Measurements from ENCODE around the gene ABCA7.

The ABCA7 gene

DNA sequence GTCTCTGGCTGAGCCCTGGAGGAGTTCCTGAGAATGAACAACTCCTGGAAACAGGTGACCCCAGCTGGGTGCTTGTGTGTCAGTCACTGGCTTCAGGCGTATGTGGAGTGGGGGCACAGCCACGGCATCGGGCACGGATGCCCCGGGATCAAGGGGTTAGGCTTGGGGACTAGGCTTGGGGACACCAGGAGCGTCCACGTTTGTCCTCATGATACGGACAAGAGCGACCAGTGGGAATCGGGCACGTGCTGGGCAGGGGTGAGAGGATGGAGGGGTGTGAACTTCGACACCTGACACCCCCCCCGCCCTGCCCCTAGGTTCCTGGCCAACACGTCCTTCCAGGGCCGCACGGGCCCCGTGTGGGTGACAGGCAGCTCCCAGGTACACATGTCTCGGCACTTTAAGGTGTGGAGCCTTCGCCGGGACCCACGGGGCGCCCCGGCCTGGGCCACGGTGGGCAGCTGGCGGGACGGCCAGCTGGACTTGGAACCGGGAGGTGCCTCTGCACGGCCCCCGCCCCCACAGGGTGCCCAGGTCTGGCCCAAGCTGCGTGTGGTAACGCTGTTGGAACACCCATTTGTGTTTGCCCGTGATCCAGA lies 35.6 kb upstream of the ABCA7 start:
- DNase-seq (ENCODE audit: low read depth in 2 of 2), result no peak

DNA sequence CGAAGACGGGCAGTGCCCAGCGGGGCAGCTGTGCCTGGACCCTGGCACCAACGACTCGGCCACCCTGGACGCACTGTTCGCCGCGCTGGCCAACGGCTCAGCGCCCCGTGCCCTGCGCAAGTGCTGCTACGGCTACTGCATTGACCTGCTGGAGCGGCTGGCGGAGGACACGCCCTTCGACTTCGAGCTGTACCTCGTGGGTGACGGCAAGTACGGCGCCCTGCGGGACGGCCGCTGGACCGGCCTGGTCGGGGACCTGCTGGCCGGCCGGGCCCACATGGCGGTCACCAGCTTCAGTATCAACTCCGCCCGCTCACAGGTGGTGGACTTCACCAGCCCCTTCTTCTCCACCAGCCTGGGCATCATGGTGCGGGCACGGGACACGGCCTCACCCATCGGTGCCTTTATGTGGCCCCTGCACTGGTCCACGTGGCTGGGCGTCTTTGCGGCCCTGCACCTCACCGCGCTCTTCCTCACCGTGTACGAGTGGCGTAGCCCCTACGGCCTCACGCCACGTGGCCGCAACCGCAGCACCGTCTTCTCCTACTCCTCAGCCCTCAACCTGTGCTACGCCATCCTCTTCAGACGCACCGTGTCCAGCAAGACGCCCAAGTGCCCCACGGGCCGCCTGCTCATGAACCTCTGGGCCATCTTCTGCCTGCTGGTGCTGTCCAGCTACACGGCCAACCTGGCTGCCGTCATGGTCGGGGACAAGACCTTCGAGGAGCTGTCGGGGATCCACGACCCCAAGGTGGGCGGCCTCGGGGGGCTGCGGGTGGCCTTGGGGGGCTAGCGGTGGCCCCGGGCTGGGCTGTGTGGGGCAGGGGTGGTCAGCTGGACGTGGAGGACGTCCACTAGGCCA lies 34.9 kb upstream of the ABCA7 start:
- no peak for DNase-seq (ENCODE audit: low read depth in 2 of 2)

DNA sequence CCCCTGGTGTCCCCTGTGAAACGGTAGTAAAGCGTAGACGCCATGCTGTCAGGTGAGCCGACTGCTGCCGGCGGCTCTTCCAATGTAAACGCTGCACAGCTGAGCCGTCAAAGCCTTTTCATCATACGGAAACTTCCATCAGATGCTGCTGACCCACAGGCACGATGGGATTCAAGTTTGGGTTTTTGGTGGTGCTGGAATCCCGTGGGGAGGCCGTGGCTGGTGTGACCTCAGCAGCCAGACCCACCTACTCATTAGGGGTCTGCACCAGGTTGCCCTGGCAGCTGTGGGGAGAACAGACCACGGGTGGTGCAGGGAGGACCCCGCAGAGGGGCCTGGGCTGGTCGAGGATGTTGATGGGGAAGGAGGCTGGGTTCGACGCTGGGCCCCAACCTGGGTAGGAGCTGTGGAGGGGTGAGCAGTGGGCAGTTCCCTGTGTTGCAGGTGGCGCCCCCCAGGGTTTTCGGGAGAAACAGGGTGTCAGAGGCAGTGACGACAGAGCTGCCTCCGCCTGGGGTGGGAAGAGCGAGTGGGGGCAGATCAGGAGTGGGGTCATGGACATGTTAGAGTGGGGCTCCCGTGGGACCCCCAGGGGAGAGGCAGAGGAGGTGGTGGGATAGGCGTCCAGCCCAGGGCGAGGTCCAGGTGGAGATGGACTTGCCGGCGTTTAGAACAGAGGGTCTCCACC lies 33.1 kb upstream of the ABCA7 start:
- DNase-seq (ENCODE audit: low read depth in 2 of 2), result no peak

DNA sequence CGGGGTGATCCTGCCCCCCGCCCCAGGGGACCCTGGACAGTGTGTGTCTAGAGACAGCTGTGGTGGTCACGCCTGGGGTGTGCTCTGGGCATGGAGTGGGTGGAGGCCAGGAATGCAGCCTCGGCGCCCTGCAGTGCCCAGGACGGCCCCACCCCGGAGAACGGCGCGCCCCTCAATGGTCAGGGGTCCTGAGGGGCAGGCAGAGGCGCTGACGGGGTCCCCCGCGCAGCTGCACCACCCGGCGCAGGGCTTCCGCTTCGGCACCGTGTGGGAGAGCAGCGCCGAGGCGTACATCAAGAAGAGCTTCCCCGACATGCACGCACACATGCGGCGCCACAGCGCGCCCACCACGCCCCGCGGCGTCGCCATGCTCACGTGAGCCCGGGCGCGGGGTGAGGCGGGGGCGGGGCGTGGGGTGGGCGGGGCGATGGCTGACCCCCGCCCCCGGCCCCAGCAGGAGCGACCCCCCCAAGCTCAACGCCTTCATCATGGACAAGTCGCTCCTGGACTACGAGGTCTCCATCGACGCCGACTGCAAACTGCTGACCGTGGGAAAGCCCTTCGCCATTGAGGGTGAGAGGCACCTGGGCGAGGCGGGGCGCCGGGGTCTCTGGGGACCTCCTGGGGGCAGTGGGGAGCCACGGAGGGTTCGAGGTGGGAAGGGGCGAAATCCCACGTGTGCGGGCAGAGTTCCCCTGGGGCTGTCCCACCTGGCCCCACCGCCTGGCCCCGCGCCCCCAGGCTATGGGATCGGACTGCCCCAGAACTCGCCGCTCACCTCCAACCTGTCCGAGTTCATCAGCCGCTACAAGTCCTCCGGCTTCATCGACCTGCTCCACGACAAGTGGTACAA lies 32.3 kb upstream of the ABCA7 start:
- DNase-seq (ENCODE audit: low read depth in 2 of 2), result no peak

DNA sequence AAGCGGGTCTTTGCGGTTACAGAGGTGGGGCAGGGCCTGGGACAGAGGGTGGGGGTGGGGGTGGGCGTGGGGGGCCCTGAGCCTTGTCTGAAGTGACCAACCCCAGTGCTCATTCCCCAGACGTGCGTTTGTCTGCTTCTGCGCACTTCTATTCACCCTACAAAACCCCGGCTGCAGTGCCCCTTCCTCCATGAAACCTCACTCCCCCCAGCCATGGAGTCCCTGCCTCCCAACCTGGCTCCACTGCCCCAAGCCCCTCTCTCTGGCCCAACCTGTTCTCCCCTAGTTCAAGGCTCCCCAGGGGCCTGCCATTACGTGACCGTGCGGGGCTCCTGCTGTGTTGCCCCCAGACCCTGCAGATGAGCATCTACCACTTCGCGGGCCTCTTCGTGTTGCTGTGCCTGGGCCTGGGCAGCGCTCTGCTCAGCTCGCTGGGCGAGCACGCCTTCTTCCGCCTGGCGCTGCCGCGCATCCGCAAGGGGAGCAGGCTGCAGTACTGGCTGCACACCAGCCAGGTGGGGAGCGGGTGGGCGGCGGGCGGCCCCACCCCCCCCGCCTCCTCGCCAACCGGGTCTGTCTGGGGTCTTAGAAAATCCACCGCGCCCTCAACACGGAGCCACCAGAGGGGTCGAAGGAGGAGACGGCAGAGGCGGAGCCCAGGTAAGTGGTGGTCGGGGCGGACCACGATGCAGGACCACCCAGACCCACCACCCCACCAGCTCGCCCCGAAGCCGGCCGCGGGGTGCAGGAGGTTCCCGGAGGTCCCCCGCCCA lies 31.5 kb upstream of the ABCA7 start:
- DNase-seq (ENCODE audit: low read depth in 2 of 2), result no peak

DNA sequence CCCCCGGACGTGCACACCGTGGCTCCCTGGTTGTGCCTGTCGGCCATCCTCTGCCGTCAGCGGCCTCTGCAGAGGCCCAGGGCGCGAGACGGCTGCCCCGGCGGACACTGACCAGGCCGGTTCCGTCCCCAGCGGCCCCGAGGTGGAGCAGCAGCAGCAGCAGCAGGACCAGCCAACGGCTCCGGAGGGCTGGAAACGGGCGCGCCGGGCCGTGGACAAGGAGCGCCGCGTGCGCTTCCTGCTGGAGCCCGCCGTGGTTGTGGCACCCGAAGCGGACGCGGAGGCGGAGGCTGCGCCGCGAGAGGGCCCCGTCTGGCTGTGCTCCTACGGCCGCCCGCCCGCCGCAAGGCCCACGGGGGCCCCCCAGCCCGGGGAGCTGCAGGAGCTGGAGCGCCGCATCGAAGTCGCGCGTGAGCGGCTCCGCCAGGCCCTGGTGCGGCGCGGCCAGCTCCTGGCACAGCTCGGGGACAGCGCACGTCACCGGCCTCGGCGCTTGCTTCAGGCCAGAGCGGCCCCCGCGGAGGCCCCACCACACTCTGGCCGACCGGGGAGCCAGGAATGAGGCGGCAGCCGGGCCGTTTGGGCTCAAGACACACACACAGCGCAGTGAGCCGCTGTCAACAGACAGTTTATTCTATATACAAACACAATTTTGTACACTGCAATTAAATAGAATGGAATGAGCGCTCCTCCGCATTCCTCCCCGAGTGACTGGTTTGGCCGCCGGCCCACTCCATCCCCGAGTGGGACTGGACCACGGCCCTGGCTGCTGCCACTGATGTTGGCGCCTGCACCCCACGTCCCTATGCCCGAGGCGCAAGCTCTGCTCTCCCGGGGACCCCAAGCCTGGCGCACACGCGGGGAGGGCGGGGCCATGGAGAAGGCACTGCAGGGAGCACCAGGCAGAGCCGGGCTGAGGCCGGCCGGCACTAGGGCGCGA lies 30.6 kb upstream of the ABCA7 start:
- DNase-seq (ENCODE audit: low read depth in 2 of 2), result no peak

DNA sequence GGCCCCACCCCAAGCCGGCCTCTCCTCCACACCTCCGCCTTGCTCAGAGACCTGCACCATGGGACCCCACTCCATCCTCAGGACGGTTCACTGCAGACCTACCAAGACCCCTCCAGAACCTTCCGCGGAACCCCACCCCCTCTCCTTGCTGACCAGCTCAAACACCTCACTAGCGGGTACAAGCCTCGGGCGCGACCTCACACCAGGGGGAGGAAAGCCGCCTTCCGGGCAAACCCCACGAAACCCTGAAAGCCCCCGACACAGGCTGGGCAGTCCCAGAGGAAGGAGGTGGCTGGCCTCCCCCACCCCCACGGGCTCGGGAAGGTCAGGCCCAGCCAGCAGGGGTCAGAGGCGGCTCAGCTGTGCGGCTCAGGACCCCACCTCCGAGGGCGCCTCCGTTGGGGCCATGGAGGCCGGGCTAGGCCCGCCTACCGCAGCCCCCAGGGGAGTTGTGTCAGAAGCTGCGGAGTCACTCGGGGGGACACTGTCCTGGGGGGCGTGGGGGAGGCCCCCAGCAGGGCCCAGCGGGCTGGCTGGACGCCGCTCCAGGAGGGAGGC lies 29.8 kb upstream of the ABCA7 start:
- no peak for DNase-seq (ENCODE audit: low read depth in 2 of 2)

DNA sequence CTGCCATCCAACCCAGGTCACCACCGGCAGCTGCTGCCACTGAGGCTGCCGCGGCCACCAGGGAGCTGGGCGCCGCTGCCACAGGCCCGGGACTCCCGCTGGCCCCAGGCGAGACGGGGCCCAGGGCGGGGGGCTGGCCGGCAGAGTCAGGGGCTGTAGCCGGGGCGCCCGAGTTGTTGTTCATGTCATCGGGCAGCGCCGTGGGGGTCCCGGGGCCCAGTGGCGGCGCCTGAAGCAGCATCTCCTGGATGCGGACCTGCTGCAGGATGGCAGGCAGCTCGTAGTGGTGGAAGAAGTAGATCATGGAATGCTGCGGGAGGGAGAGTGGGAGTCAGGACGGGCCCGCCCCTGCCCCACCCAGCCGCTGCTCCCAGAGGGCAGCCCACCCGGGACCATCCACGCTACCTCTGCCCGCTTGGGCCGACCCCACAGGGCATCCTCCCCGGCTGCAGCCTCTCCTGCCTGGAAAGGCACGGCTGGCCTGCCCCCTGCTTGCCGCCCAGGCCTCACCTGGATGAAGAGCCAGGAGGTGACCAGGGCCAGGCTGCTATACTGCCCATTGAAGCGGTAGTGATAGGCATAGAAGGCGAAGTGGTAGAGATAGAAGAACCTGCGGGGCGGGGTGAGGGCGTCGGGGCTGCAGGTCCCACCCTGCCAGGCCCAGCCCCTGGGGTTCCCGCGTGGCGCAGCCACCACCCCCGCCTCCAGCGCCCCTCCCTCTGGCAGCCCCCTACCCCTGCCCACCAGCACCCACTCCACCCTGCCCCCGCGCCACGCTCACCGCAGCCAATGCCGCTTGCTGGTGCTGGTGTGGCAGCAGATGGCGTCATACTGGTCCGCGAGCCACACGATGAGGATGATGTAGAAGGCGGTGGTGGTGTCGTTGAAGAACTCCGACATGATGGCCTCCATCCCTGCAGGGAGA lies 29.1 kb upstream of the ABCA7 start:
- DNase-seq (ENCODE audit: low read depth in 2 of 2), result no peak

DNA sequence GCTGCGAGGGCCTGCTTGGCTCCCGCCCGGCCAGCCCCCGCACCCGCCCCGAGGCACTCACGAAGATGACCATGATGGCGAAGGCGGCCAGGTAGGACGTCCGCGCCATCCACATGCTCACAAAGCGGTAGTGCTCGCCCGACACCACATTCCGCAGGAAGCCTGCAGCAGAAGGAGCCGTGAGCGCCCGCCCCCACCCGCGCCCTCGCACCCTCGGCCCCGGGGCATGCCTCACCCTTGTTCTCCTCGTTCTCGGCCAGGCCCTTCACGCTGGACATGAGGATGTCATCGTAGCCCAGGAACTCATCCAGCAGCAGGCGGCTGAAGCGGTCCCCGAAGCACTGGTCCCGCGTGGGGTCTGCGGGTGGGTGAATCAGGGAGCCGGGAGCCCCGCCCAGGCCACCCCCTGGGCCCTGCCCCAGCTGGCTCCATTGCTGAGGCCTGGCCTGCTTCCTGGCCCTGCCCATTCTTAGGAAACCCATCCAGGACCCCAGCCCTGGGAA lies 28.0 kb upstream of the ABCA7 start:
- no peak for DNase-seq (ENCODE audit: low read depth in 2 of 2)

DNA sequence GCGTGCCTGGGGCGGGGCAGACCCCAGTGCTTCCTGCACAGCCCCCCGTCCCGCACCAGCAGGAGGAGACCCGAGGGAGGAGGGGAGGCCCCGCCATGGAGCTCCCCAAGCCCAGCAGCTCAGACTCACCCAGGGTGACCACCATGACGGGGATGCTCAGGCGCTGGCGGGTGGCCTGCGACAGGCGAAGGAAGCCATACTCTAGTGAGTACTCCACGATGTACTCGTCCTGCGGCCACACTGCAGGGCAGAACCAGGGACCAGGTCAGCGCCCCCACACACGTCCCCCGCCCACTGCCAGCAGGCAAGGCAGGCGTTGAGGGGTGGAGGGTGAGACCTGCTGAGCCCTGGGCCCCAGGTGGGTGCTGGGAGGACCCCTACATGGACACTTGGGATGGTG lies 27.6 kb upstream of the ABCA7 start:
- no peak for DNase-seq (ENCODE audit: low read depth in 2 of 2)

DNA sequence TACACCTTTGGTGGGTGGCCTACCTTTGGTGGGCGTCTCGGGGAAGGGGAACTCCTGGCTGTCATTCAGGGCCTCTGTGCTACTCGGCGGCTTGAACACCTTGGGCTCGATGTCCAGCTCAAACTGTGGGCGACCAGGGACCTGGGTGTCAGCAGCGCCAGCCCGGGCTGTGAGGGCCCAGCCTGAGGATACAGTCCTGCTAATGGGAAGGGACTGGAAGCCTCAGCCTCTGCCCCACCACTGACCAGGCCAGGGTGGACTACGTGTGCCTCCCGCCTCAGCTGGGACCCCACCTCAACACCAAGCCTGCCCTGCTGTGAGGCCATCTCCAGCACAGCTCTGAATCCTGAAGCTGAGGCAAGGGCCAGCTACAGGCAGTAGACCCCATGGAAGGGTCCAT lies 26.7 kb upstream of the ABCA7 start:
- no peak for DNase-seq (ENCODE audit: low read depth in 2 of 2)

DNA sequence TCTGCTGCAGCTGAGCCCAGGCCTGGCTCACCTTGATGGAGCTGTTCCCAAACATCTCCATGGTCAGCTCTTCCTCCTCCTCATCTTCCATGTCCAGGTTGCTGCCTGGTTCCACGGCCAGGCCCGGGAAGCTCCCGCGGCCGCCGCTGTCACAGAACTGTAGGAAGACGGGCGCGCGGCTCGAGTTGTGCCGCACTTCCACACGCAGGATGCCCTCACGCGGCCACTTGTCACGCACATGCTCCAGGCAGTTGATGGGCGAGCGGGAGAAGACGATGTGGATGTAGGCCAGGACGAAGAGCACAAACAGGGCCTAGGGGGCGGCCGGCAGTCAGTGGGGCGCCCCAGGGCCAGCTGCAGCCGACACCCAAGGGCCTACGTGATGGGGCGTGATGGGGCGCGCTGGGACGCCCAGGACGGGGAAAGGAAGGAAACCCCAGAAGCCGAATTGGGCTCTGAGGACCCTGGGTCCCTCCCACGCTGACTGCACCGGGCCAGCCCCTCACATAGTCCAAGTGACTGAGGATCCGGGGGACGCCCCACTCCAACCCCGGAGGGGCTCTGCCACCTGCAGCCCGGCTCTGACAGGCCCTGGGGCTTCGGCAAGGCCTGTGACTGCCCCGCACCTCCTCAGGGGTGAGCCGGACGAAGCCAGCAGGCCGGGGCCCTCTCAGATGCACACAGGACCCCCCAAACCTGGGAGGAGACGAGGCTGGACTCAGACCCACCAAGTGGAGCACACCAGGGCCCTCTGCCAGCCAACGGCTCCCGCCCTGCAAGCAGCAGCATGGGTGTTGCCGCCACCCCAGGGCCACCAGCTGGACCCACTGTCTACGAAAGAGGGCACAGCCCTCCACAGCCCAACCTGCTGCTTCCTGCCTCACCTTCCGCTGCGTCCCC lies 25.5 kb upstream of the ABCA7 start:
- DNase-seq (ENCODE audit: low read depth in 2 of 2), result no peak

DNA sequence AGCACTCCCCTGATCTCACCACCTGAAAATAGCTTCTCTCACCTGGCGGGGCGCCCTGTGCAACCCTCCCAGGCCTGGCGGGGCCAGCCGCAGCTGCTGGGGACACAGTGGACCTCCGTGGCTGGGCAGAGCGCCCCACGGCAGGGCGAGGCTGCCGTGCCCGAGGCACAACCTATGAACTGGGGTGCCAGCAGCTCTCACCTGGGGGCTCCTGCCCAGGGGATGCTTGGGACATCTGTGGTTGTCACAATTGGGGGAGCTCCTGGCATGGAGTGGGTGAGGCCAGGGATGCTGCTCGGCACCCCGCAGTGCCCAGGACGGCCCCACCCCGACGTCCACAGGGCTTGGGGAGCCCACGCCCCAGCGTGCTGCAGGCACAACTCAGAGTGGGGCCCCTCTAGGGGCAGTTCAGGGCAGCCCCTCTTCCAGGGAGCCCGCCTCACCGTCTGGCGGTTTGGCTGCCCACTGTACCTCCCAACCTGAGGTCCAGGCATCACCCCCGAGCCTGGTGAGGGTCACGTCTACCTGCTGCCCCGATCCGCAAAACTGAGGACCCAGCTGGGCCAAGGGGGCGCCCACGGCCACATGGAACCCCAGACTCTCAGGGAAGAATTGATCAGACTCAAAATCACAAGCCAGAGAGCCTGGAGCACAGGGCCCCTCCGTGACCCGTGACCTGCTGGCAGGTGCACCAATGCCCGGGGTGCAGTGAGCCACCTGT lies 24.7 kb upstream of the ABCA7 start:
- no peak for DNase-seq (ENCODE audit: low read depth in 2 of 2)

DNA sequence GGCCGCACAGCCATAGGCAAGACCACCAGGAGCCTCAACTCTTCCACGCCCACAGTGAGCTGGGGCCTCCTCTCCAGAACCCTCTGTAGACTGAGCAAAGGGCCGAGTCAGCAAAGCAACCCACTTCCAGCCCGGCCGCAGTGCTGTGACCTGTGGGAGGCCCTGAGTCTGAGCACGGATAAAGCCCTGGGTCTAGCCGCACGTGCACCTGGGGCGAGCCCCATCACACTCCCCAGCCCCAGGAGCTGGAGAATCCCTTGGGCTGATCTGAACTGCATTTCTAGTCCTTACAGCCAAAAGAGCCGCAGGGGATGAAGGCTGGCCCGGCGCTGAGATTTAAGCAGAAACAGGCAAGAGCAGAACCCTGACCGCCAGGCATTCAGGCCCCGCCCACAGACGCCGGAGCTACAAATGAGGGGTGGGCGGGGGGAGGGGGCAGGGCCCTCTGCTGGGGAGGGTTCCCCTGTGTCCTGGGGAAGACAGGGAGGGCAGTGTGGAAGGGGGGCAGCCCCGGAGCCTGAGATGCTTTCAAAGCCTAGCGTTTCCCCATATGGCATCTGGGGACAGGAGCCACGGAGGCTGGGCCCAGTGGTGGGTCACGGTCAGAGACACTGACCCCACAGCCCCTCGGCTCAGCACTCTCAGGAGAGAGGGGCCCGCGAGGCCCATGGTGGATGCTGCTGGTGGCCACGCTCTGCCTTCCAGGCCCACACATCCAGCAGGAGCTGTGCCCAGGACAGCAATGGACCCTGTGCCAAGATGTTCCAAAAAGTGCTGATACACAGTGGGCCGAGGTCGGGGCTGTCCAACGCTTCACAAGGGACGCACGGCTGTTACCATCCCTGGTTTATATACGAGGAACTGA lies 23.9 kb upstream of the ABCA7 start:
- DNase-seq (ENCODE audit: low read depth in 2 of 2), result no peak

DNA sequence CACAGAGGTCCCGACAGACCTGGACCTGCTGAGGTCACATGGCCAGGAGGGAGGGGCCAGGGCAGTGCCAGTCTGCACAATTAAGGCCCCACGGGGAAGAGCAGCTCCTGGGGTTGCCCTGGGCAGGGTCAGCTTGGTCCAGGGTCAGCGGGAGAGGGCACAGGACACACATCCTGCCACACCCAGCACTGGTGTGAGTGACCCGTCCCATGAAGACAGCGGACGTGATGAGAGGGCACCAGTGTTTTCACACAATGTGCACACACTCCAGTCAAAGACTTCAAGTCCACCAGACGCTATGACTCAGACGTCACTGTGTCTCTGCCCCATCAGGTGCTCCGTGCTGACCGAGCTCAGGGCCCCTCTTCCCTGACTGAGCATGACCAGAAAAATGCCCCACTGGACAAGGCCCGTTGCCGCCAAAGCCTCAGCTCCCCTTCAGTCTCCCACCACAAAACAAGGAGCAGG lies 23.2 kb upstream of the ABCA7 start:
- no peak for DNase-seq (ENCODE audit: low read depth in 2 of 2)
